Chondrocyte (in vitro differentiated cells): Measurements from ENCODE around the gene RABEP2. TPM values are rescaled to one million over a fixed set of nuclear protein-coding genes. Genes with fewer than 3 reads are reported as not detected.

Source experiments
- total RNA-seq: library from RNA; stranded (reverse); gene quantifications from 3 replicates; pipeline ENCODE4 v1.2.1, GENCODE V29; 2021

The RABEP2 gene
- total RNA-seq, 1 donor from 2014 or later: 24.6 TPM

Other genes with a start within 250 kb of the RABEP2 start
- 605 to 734 TPM (median 729 TPM) in 3 replicates for gene EIF3C, start 213.8 kb downstream of the RABEP2 start, total RNA-seq
- 1.1 to 3.2 TPM (median 2.9 TPM) in 3 replicates for gene NPIPB9, start 173.5 kb downstream of the RABEP2 start, total RNA-seq
- gene ATXN2L, start 102.2 kb downstream of the RABEP2 start, total RNA-seq: 152 to 186 TPM (median 185 TPM) in 3 replicates
- gene TUFM, start 78.9 kb downstream of the RABEP2 start, total RNA-seq: 91.1 to 120 TPM (median 95.0 TPM) in 3 replicates
- gene SH2B1, start 61.4 kb downstream of the RABEP2 start, total RNA-seq: 36.4 to 48.1 TPM (median 38.1 TPM) in 3 replicates
- 0.31 to 1.8 TPM (median 0.42 TPM) in 3 replicates for gene ATP2A1, start 46.8 kb downstream of the RABEP2 start, total RNA-seq
- gene CD19, start 6.7 kb upstream of the RABEP2 start, total RNA-seq: not detected in 3 replicates
- gene NFATC2IP, start 25.7 kb upstream of the RABEP2 start, total RNA-seq: 23.0 to 24.3 TPM (median 23.8 TPM) in 3 replicates
- gene SPNS1, start 49.5 kb upstream of the RABEP2 start, total RNA-seq: 60.8 to 73.4 TPM (median 71.1 TPM) in 3 replicates
- 10.2 to 13.6 TPM (median 11.7 TPM) in 3 replicates for gene LAT, start 59.8 kb upstream of the RABEP2 start, total RNA-seq